Islet of Langerhans (tissue), 1 donor: ENCODE results near the gene CARMIL3.

Experiments used
- FAIRE-seq: peaks from one replicate; lab custom pipeline; 2011; peaks lifted over from hg19 to GRCh38; lab: Jason Lieb, UNC

CARMIL3 gene

GRCh38 chr14:24117179-24117578, 65.4 kb downstream of the CARMIL3 start:
- no peak for FAIRE-seq
